Measurements from ENCODE around the gene PTPRG.

DNA sequence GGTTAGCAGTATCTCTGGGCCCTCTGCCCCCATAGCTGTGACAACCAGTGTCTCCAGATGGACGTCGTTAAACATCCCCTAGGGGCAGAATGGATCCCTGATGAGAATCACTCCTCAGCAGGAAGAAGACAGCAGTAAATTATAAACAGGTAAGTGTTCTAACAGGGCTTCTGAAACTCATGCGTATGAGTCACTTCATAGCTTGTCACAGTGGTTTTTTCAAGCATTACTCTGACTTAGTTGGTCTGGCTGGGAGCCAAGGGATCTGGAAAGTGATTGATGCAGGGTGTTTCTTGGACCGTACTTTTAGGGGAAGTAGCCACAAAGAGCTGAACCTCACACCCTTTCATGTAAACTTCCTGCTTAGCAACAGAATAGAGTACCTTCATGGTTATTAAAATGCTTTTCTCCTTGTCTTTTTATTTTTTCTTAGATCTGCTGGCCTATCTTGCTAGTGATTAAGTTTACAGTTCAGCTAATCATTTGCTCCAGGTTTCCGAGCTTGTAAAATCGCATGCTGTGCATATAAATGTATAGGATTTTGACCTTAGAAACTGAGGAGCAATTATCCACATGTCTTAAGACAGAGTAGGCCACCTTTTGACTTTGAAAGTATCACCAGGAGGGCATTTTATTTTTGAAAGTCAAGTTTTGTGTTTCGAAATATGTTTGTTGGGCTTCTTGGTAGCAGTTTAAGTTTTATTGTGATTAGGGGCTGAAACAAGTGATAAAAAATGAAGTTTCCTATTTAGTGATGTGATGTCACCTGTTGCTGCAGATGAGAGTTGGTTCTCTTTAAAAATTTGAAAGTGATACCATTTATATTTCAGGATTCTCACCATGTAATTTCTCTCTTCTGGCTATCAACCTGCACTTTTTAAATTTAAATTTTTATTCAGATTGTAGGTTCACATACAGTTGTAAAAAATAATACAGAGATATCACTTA is 333.9 kb downstream of the PTPRG start:
- no peak for TF ChIP-seq POLR2A (IDR thresholded peaks at IDR 0.05; ENCODE audit: low read length)
- no peak for TF ChIP-seq GATA1 (IDR thresholded peaks at IDR 0.05; ENCODE audit: low read depth, low read length)
